ENCODE data around the gene KRT34.
"Not testable (repeated sequence)": the region's sequence is repeated elsewhere in the genome, so short reads cannot be mapped to it uniquely, and the experiment has no call there.

Gene KRT34

DNA sequence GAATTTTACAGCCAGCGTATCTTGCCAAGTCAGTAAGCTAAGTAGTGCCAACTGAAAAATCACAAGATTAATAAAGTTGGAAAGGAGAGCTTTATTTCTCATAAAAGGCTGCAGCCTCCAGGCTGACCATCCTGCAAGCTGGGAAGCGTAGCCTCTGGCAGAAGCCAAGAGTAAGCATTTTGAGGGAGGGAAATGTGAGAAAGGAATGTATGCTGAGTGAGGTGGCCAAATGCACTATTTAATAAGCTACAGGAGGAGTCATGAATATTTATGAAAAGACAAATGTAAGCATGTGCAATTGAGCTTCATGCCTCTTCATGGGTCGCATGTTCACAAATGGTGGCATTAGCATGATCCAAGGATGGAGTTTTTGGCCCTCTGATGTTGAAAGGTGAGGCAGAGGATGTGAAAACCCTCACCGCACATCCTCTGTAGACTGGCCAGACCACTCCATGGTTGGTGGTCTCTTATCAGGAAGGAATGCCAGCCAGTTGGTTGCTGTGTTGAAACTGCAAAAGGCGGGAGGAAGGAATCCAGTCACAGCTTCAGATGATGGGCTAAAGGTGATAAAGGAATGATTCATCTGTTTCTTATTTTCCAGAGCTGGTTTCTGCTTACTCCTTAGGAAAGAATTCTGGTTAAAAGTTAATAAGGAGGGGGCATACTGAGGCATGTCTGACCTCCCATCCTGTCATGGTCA is 21.7 kb downstream of the KRT34 start:
- DNase-seq: no peak

DNA sequence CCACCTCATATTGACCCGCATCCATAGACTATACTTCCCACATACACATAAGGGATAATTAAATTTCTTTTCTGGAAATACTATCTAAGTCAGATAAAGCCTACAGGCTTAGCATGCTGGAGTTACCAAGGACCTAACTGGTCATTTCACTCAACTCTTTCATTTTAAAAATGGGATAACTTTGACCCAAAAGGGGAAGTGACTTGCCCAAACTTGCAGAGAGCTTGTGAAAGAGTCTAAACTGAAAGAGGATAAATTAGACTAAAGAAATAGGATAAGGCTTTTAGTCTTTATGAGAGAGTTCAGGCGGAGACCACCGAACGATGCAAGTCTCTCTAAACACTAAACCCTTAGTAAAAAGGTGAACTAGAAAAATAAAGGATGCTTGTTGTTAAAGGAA is 27.6 kb downstream of the KRT34 start:
- DNase-seq: no peak

DNA sequence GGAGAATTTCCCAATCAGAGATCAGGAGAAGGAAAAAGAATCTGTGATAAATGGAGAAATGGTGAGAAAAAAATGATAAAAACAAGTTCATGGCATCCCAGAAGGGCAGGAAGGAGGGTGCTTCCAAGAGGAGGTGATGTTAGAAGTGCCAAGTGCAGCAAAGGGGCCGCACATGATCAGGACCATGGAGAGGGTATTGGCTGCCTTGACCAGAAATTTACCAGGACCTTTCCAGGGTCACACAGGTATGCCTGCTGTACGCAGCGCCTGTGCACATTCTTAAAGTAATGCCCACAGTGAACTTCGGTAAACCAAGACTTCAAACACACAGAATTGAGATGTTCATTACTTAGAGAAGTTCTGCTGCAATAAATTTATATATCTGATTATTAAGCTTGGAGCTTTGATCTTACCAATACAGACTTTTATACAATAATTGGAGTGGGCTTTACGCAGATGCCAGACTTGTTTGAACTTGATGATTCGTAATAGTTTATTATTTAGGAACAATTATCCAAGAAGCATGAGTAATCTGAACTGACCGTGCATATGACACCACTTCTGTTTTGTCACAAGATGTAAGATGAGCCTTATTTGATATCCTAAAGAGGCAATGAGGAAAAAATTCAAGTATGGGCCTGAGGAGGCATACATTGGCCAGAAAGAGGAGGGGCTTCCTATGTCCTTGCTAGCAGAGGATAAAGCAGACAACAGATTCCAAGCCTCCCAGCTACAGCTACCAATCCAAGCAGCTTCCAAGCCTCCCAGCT is 29.3 kb downstream of the KRT34 start:
- DNase-seq: no peak

- DNase-seq: no peak
Measured at GRCh38 chr17:41351177-41351576, 30.9 kb downstream of the KRT34 start.

DNA sequence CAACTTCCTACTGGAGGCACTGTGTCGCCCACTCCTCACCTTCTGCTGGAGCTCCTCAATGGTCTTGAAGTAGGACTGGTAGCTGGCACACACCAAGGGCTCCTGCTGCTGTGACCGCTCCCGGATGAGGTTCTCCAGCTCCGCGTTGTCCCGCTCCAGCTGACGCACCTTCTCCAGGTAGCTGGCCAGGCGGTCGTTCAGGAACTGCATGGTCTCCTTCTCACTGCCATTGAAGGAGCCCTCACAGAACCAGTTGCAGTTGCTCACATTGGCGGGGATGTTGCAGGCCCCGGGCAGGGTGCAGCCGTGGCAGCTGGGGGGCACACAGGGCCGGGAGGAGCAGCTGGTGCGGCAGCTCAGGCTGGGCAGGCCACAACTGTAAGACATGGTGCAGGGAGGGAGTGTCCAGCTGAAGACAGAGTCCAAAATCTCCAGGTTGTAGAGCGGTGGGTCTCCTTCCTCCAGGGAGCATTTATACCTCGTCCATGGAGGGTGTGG is 31.7 kb downstream of the KRT34 start, which contains the start of gene KRT33A:
Gene KRT33A, minus strand, starts transcription at position 448 of the 498 bp plus-strand sequence. Its CDS starts 61 bp downstream, at position 387.
- DNase-seq: not testable (repeated sequence)

DNA sequence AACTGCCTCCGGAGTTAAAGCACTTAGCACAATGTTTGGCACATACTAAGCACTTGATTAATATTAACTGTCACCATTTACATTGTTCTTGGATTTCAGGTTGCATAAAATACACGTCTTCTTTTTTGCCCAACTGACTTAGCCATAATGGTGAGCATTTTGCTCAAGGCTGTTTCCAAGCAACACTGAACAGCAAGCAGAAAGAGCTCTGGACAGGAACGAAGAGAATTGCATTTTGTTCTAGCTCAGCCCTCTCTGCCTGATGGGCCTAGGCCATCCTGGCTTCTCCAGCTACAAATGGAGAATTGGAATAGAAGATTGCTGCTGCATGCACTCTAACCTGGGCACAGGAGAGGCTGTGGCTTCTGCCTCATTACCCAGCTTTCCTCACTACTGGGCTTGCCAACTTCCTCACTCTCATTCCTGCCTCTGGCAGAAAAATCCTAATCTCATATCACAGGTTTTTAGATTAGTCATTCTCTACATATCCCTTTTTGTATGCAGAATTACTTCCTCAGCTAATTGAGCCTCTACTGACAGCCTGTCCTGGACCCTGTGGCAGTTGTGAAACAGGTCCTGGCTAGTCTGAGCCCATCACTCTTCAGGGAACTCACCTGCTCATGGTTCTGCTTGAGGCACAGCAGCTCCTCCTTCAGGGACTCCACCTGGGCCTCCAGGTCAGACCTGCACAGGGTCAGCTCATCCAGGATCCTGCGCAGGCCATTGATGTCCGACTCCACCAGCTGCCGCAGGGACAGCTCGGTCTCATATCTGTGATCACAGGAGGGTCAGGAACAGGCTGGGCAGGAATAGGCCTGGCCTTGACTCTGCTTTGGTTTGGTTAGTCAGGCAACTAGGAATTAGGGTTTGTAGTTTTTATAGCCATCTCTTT is 34.0 kb downstream of the KRT34 start:
- no peak for DNase-seq

- not testable (repeated sequence) for DNase-seq
Measured at GRCh38 chr17:41346421-41346820, 35.7 kb downstream of the KRT34 start.

- no peak for DNase-seq
Measured at GRCh38 chr17:41345992-41346391, 36.1 kb downstream of the KRT34 start.

DNA sequence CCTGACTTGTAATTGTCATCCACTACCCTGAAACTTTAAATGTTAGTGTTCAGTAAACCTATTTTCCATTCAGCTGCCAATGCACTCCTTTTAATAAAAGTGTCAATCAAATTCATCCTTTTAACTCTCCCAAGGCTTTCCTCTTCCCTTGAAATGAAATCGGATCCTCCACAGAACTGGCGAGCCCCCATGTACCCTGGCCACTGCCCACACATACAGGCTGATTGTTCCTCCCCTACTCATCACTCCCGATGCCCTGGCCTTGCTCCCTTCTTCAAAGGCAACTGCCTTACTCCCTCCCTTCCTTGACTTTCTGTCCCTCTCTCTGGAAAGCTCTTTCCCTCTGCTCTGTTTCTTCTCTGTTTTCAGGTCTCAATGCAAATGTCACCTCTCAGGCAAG is 39.1 kb downstream of the KRT34 start:
- DNase-seq: no peak

GRCh38 chr17:41340934-41341861 is 40.9 kb downstream of the KRT34 start:
- no peak for DNase-seq

- DNase-seq: no peak
Measured at GRCh38 chr17:41340494-41340893, 41.6 kb downstream of the KRT34 start.

- DNase-seq: no peak
Measured at GRCh38 chr17:41339571-41340172, 42.4 kb downstream of the KRT34 start.

DNA sequence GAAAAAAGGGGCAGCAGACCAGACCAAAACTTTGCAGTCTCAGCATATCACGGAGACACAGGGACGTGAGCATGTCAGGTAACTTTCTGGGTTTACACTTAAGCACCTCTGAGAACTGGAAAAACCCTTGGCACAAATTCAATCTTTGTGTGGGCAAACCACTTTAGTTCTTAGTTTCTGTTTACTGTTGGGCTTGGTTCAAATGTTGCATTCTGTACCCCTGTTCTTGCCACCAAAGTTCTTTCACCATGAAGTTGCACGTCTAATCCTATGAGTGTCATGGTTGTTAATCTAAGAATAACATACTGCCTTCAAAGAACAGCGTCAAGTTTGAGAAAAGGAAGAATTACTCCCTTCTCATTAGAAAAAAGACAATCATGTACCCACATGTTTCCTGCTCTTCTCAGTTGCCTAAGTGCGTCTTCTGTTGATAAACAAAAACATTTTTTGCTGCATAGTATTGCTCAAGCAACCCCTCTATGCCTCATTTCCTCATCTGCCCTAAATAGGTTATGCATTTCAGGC is 43.1 kb downstream of the KRT34 start:
- no peak for DNase-seq

GRCh38 chr17:41335747-41336146 is 46.4 kb downstream of the KRT34 start:
- no peak for DNase-seq

GRCh38 chr17:41334385-41335305 is 47.5 kb downstream of the KRT34 start:
- DNase-seq: no peak

- no peak for DNase-seq
Measured at GRCh38 chr17:41333836-41334235, 48.3 kb downstream of the KRT34 start.

- DNase-seq: no peak
Measured at GRCh38 chr17:41333098-41333497, 49.0 kb downstream of the KRT34 start.

DNA sequence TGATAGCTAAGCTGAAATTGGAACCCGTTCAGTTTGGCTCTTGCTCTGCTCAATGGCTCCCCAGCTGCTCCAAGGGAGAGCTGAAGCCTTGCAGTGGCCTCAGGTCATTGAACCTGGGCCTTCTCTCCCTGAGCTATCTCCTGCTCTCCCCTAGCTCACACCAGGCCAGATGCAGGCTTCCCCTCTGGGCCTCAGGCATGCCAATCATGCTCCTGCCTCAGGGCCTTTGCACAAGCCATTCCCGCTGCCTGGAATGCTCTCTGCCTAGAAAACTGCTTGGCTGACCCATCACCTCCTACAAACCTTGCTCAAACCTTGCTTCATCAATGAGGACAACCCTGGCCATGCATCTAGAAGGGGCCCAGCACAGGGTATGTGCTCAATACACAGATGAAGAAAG is 49.9 kb downstream of the KRT34 start:
- DNase-seq: no peak

GRCh38 chr17:41331606-41332005 is 50.5 kb downstream of the KRT34 start:
- no peak for DNase-seq

Data from NCI-H187 (cell line).